DND-41 (cell line): ENCODE data around the gene RCCD1.
A peak's percentile ranks its signal among the peaks of the same experiment; 100 is the strongest.

Experiments
- ATAC-seq: fragments of 200-7000 bp; cut with Tn5 transposase; 3 replicates; pipeline ENCODE4 v1.9.1; 2021; ENCODE audit warnings: low read depth; ENCODE audit not compliant: insufficient read depth
- DNase-seq: peaks from one replicate; pipeline ENCODE4 v3.0.0-alpha.2; 2020
- H2AFZ ChIP-seq: 2 replicates; pipeline ENCODE4 v1.6.0; 2012; ENCODE audit warnings: low read depth, low read length
- H3K27ac ChIP-seq: 2 replicates; pipeline ENCODE4 v1.5.1; 2012; ENCODE audit warnings: low read length, inconsistent platforms
- H3K27me3 ChIP-seq: fragments of 200-600 bp; sonication (generic); 2 replicates; pipeline ENCODE4 v1.6.0; 2012; ENCODE audit warnings: low read length, mild to moderate bottlenecking, inconsistent platforms; ENCODE audit not compliant: insufficient read depth, poor library complexity
- H3K36me3 ChIP-seq: 2 replicates; pipeline ENCODE4 v1.5.1; 2012; ENCODE audit warnings: low read length, inconsistent platforms; ENCODE audit not compliant: insufficient read depth
- H3K4me1 ChIP-seq: 2 replicates; pipeline ENCODE4 v1.5.1; 2012; ENCODE audit warnings: mild to moderate bottlenecking, low read length; ENCODE audit not compliant: insufficient read depth
- H3K4me2 ChIP-seq: 2 replicates; pipeline ENCODE4 v1.6.0; 2012; ENCODE audit warnings: mild to moderate bottlenecking, moderate library complexity, low read length, inconsistent platforms; ENCODE audit not compliant: insufficient read depth
- H3K4me3 ChIP-seq, 2 experiments: fragments of 200-600 bp in 1 of 2; shearing (Covaris generic) in 1 of 2; 2 replicates each; pipeline ENCODE4 v1.5.1; 2012 to 2016; ENCODE audit warnings: inconsistent platforms in 2 of 2, low read length in 2 of 2, mild to moderate bottlenecking in 2 of 2, low read depth in 1 of 2, moderate library complexity in 1 of 2
- H3K79me2 ChIP-seq: 2 replicates; pipeline ENCODE4 v1.6.0; 2012; ENCODE audit warnings: low read length, inconsistent platforms; ENCODE audit not compliant: insufficient read depth
- H3K9ac ChIP-seq: 2 replicates; pipeline ENCODE4 v1.6.0; 2012; ENCODE audit warnings: low read depth, mild to moderate bottlenecking, inconsistent platforms, low read length, moderate library complexity
- H3K9me3 ChIP-seq: 2 replicates; pipeline ENCODE4 v1.5.1; 2012; ENCODE audit warnings: low read length, moderate library complexity, mild to moderate bottlenecking, inconsistent platforms; ENCODE audit not compliant: insufficient read depth, severe bottlenecking
- H4K20me1 ChIP-seq: 2 replicates; pipeline ENCODE4 v1.6.0; 2012; ENCODE audit warnings: low read length; ENCODE audit not compliant: insufficient read depth
- EZH2 ChIP-seq: IDR thresholded peaks from 3 replicates; pipeline ENCODE4 v1.6.1; 2012; ENCODE audit warnings: borderline replicate concordance, low read depth, mild to moderate bottlenecking, moderate library complexity, low read length, inconsistent platforms; ENCODE audit not compliant: severe bottlenecking
- TF ChIP-seq, protein P1 (sequence below): IDR thresholded peaks from 2 replicates; pipeline ENCODE4 v1.5.1; 2012; ENCODE audit warnings: borderline replicate concordance, low read length, moderate library complexity, mild to moderate bottlenecking; ENCODE audit not compliant: poor library complexity, severe bottlenecking; ENCODE audit errors: extremely low read depth

RCCD1 gene

DNA sequence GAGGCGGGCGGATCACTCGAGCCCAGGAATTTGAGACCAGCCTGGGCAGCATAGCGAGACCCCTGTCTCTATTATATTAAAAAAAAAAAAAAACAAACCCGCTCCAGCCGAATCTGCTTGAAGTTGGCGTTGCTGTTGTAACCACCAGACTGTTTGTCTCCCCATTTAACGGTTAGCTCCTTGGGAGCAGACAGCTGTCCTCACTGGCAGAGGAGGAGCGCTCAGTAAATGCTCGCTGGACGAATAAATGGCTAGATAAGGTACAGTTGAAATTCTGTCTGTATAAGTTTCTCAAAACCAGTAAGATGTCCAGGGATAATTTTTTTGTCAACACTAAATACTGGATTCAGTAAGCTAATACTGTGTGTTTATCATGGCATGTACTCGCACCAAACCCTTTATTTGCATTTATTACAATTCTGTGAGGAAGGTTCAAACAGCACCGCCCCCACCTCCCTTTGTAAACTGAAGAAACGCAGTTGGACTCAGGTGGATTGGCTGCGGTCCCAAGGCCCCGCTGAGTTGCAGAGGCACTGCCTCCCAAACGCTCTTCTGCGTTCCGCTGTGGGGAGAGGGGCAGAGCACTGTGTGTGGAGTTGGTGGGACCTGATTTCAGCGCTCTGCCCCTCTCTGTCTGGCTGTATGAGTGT lies 1.1 kb downstream of the RCCD1 start:
- H3K4me1 ChIP-seq: peaks cover 26% of the 10 kb centered on the region
- no peaks in the 10 kb centered on the region for H3K27me3 ChIP-seq
- peak overlapping the region; percentile 99 for H3K9ac ChIP-seq
- peak overlapping the region; percentile 70 to 93 for H3K4me3 ChIP-seq
- DNase-seq: peak; percentile 26
- peaks cover 38% of the 10 kb centered on the region for H3K79me2 ChIP-seq
- no peaks in the 10 kb centered on the region for H3K9me3 ChIP-seq
- H4K20me1 ChIP-seq: peaks cover 5% of the 10 kb centered on the region; the same call in 1 of the 2 replicates
- no peak for ATAC-seq
- H3K4me2 ChIP-seq: peak overlapping the region; percentile 82
- no peak for TF ChIP-seq EZH2
- TF ChIP-seq, protein P1, sequence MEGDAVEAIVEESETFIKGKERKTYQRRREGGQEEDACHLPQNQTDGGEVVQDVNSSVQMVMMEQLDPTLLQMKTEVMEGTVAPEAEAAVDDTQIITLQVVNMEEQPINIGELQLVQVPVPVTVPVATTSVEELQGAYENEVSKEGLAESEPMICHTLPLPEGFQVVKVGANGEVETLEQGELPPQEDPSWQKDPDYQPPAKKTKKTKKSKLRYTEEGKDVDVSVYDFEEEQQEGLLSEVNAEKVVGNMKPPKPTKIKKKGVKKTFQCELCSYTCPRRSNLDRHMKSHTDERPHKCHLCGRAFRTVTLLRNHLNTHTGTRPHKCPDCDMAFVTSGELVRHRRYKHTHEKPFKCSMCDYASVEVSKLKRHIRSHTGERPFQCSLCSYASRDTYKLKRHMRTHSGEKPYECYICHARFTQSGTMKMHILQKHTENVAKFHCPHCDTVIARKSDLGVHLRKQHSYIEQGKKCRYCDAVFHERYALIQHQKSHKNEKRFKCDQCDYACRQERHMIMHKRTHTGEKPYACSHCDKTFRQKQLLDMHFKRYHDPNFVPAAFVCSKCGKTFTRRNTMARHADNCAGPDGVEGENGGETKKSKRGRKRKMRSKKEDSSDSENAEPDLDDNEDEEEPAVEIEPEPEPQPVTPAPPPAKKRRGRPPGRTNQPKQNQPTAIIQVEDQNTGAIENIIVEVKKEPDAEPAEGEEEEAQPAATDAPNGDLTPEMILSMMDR: no peak
- peak overlapping the region; percentile 99 for H3K27ac ChIP-seq
- peaks cover 67% of the 10 kb centered on the region for H3K36me3 ChIP-seq
- peak overlapping the region; percentile 93 for H2AFZ ChIP-seq

DNA sequence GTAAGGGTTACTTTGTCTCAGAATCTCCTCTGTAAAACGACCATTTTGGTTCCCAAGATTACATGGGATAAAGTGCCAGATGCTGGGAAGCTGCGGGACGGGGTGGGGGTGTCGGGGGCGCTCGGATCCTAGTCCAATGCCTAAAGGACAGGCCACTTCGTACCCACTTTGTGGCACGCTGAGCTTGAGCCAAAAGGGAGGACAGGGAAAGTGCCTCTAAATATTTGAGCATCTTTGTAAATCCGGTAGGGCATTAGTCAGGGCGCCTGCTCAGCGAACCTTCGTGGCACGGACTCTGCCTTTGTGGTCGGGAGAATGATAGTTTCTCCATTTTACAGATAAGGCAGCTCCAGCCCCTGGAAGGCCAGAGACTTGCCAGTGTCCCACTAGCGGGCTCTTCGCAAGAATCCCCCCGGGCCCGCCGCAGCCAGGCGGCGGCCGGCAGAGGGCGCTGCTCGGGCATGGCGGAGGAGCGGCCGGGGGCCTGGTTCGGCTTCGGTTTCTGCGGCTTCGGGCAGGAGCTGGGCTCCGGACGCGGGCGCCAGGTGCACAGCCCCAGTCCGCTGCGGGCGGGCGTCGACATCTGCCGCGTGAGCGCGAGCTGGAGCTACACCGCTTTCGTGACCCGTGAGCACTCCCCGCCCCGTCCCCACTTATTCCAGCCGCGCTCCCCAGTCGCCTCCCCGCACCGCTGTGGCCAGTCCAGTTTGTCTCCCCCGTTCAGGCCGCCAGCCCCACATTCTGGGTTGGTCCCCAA lies 1.8 kb downstream of the RCCD1 start:
- Histone ChIP-seq H3K4me2 (peak overlapping the region; percentile 82), H3K4me1 (peaks cover 26% of the 10 kb centered on the region), H3K27ac (peak overlapping the region; percentile 99), H3K79me2 (peaks cover 38% of the 10 kb centered on the region), H3K36me3 (peaks cover 67% of the 10 kb centered on the region), H3K4me3 (peak overlapping the region; percentile 70 to 93; a peak in 3 of 4 replicates), H3K9ac (peak overlapping the region; percentile 99), H3K27me3 (no peaks in the 10 kb centered on the region), H4K20me1 (peaks cover 5% of the 10 kb centered on the region; the same call in 1 of the 2 replicates), H3K9me3 (no peaks in the 10 kb centered on the region), H2AFZ (no peak overlapping the region)
- no peak for DNase-seq
- TF ChIP-seq, protein P1: peak; percentile 20
- no peak for TF ChIP-seq EZH2
- ATAC-seq: no peak

DNA sequence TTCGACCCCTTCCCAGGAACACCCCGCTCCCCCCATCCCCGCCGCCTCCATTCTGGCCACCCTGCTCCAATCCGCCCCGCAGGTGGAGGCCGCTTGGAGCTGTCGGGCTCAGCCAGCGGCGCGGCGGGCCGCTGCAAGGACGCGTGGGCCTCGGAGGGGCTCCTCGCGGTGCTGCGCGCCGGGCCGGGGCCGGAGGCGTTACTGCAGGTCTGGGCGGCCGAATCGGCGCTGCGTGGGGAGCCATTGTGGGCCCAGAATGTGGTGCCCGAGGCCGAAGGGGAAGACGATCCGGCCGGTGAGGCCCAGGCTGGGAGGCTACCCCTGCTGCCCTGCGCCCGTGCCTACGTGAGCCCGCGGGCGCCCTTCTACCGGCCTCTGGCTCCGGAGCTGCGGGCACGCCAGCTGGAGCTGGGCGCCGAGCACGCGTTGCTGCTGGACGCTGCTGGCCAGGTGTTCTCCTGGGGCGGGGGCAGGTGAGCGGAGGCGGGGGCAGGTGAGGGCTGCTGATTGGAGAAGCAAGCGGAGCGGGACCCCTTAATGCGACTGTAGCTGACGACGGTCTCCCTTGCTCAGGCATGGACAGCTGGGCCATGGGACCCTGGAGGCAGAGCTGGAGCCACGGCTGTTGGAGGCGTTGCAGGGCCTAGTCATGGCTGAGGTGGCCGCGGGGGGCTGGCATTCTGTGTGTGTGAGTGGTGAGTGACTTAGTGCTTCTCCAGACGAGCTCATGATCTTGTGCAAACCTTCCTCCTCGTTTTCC lies 2.5 kb downstream of the RCCD1 start:
- H3K79me2 ChIP-seq: peaks cover 38% of the 10 kb centered on the region
- H3K4me1 ChIP-seq: peaks cover 26% of the 10 kb centered on the region
- H3K4me2 ChIP-seq: 0 out of 2 replicates have a peak overlapping the region, but pooled peaks have one; percentile 82
- no peak overlapping the region for H3K27ac ChIP-seq
- no peaks in the 10 kb centered on the region for H3K27me3 ChIP-seq
- peak overlapping the region; percentile 11; the same call in 1 of the 2 replicates for H3K9ac ChIP-seq
- no peak overlapping the region for H3K4me3 ChIP-seq
- no peaks in the 10 kb centered on the region for H3K9me3 ChIP-seq
- no peak for TF ChIP-seq EZH2
- TF ChIP-seq, protein P1: no peak
- H4K20me1 ChIP-seq: peaks cover 5% of the 10 kb centered on the region; the same call in 1 of the 2 replicates
- H2AFZ ChIP-seq: no peak overlapping the region
- no peak for DNase-seq
- H3K36me3 ChIP-seq: peaks cover 69% of the 10 kb centered on the region
- ATAC-seq: no peak
